Fibroblast of lung (primary cell): ENCODE results near the gene AHCYL2. TPM values are rescaled to one million over a fixed set of nuclear protein-coding genes. Genes with fewer than 3 reads are reported as not detected.

Experiments
- DNase-seq, 2 donors: peaks; one replicate each; pipeline versions ENCODE4 v3.0.0 to v3.0.0-alpha.2; 2010; ENCODE audit warnings: low read depth in 2 of 2
- H2AFZ ChIP-seq: 2 replicates; pipeline ENCODE4 v1.5.1; 2012; ENCODE audit warnings: low read length, control low read depth, inconsistent platforms
- H3K27ac ChIP-seq: 2 replicates; pipeline ENCODE4 v1.5.1; 2011; ENCODE audit warnings: low read length, control low read depth; ENCODE audit not compliant: insufficient read depth
- H3K27me3 ChIP-seq: 2 replicates; pipeline ENCODE4 v1.5.1; 2011; ENCODE audit warnings: mild to moderate bottlenecking, low read length; ENCODE audit not compliant: control insufficient read depth, insufficient read depth
- H3K36me3 ChIP-seq: 2 replicates; pipeline ENCODE4 v1.5.1; 2011; ENCODE audit warnings: low read length; ENCODE audit not compliant: control insufficient read depth, insufficient read depth
- H3K4me1 ChIP-seq: 2 replicates; pipeline ENCODE4 v1.5.1; 2011; ENCODE audit warnings: low read length; ENCODE audit not compliant: control insufficient read depth, insufficient read depth; ENCODE audit errors: extremely low read depth
- H3K4me2 ChIP-seq: 2 replicates; pipeline ENCODE4 v1.5.1; 2011; ENCODE audit warnings: low read length, control low read depth; ENCODE audit not compliant: insufficient read depth; ENCODE audit errors: extremely low read depth
- H3K4me3 ChIP-seq, 4 experiments: fragments of 200-600 bp in 1 of 4; sonication (generic) in 1 of 4; replicated peaks in 1 of 4; 2 replicates each; pipeline ENCODE4 v1.5.1; 2011 to 2016; ENCODE audit warnings: low read length in 4 of 4, low read depth in 3 of 4, mild to moderate bottlenecking in 3 of 4, control low read depth in 2 of 4, inconsistent platforms in 1 of 4, mixed read lengths in 1 of 4; ENCODE audit not compliant: insufficient read depth in 1 of 4; ENCODE audit errors: control extremely low read depth in 1 of 4
- H3K79me2 ChIP-seq: 2 replicates; pipeline ENCODE4 v1.5.1; 2012; ENCODE audit warnings: mild to moderate bottlenecking, low read length, inconsistent platforms; ENCODE audit not compliant: control insufficient read depth, insufficient read depth
- H3K9ac ChIP-seq: 2 replicates; pipeline ENCODE4 v1.5.1; 2011; ENCODE audit warnings: mild to moderate bottlenecking, low read length, control low read depth; ENCODE audit not compliant: insufficient read depth
- H3K9me3 ChIP-seq: 2 replicates; pipeline ENCODE4 v1.5.1; 2012; ENCODE audit warnings: low read depth, low read length; ENCODE audit not compliant: control insufficient read depth, insufficient read depth
- H4K20me1 ChIP-seq: 2 replicates; pipeline ENCODE4 v1.5.1; 2011; ENCODE audit warnings: low read length; ENCODE audit not compliant: control insufficient read depth, insufficient read depth; ENCODE audit errors: extremely low read depth
- EZH2 ChIP-seq: IDR thresholded peaks from 2 replicates; pipeline ENCODE4 v1.5.1; 2012; ENCODE audit warnings: low read length, control low read depth, mild to moderate bottlenecking; ENCODE audit errors: missing control alignments
- polyA plus RNA-seq, 2 donors: library from polyadenylated mRNA; depleted of rRNA in 1 of 2; stranded (reverse) in 1 of 2; unstranded in 1 of 2; fragments of >200 nt; gene quantifications; 2 replicates each; pipeline ENCODE4 v1.2.1, GENCODE V29; 2011 to 2012; ENCODE audit warnings: missing spikeins in 1 of 2
- total RNA-seq: library from RNA; depleted of rRNA; stranded (reverse); fragments of >200 nt; gene quantifications from 2 replicates; pipeline ENCODE4 v1.2.1, GENCODE V29; 2014
- TF ChIP-seq, protein P1 (sequence below), 2 donors: IDR thresholded peaks in 1 of 2; conservative IDR thresholded peaks in 1 of 2; 1 replicate in 1 of 2; 2 replicates in 1 of 2; pipeline ENCODE4 v1.5.1; 2011 to 2012; ENCODE audit warnings: low read length in 2 of 2, control low read depth in 1 of 2, inconsistent platforms in 1 of 2, low read depth in 1 of 2, mild to moderate bottlenecking in 1 of 2

AHCYL2 gene
- total and polyA plus RNA-seq, 2 donors (not counting 1 experiment from before 2014, with no cell fraction given), result 8.7 to 11.9 TPM

DNA sequence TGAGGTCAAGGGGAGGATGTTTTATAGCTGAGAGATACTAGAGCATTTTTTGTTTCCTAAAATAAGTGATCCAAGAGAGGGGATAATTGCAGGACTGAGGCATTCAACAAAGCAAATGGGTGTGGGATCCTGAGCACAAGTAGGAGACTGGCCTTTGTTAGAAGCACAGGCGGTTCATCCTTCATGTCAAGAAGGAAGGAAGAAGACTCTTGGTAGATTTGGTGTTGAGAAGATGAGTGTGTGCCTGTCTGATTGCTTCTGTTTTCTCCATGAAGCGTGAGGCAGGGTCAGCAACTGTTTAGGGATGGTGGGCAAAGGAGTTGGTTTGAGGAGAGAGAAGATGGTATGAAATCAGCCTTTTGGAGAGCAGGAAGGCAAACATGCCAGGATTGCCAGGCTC, 237.0 kb downstream of the AHCYL2 start:
- peaks cover 6% of the 10 kb centered on the region for H3K36me3 ChIP-seq
- H4K20me1 ChIP-seq, result no peaks in the 10 kb centered on the region
- no peaks in the 10 kb centered on the region for H3K4me1 ChIP-seq
- no peak overlapping the region for H3K4me2 ChIP-seq
- H3K79me2 ChIP-seq, result no peaks in the 10 kb centered on the region
- no peak overlapping the region for H2AFZ ChIP-seq
- DNase-seq, result no peak
- H3K27me3 ChIP-seq, result no peaks in the 10 kb centered on the region
- no peak for TF ChIP-seq EZH2
- TF ChIP-seq, protein P1, sequence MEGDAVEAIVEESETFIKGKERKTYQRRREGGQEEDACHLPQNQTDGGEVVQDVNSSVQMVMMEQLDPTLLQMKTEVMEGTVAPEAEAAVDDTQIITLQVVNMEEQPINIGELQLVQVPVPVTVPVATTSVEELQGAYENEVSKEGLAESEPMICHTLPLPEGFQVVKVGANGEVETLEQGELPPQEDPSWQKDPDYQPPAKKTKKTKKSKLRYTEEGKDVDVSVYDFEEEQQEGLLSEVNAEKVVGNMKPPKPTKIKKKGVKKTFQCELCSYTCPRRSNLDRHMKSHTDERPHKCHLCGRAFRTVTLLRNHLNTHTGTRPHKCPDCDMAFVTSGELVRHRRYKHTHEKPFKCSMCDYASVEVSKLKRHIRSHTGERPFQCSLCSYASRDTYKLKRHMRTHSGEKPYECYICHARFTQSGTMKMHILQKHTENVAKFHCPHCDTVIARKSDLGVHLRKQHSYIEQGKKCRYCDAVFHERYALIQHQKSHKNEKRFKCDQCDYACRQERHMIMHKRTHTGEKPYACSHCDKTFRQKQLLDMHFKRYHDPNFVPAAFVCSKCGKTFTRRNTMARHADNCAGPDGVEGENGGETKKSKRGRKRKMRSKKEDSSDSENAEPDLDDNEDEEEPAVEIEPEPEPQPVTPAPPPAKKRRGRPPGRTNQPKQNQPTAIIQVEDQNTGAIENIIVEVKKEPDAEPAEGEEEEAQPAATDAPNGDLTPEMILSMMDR (conservative IDR thresholded peaks at IDR 0.05 in 1 of 2, IDR thresholded peaks at IDR 0.05 in 1 of 2; ENCODE audit: low read depth in 1 of 2, low read length in 2 of 2), result no peak
- no peak overlapping the region for H3K27ac ChIP-seq
- H3K9me3 ChIP-seq, result no peaks in the 10 kb centered on the region
- no peak overlapping the region for H3K4me3 ChIP-seq
- H3K9ac ChIP-seq, result no peak overlapping the region

DNA sequence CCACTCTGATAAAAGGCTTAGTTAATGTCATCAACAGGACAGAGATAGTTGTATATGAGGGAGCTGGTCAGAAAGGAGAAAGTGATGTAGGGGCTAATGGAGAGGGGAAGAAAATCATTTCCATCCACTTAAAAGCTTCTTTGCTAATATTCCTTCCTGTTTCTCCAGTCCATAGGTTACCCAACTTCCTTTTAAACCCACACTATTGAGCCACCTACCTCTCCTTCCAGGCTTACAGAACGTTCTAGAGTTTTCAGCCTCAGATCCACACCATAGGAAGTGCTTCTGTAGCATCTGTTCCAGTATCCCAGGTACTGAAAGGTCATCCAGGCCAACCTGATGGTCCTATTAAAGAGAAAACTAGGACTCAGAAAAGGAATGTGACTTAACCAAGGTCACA, 237.6 kb downstream of the AHCYL2 start:
- Histone ChIP-seq H3K79me2 (no peaks in the 10 kb centered on the region), H3K27ac (no peak overlapping the region), H4K20me1 (no peaks in the 10 kb centered on the region), H3K9ac (no peak overlapping the region), H3K9me3 (no peaks in the 10 kb centered on the region), H3K4me3 (no peak overlapping the region), H3K4me1 (no peaks in the 10 kb centered on the region), H3K36me3 (peaks cover 6% of the 10 kb centered on the region), H3K4me2 (no peak overlapping the region), H2AFZ (no peak overlapping the region), H3K27me3 (no peaks in the 10 kb centered on the region)
- TF ChIP-seq, protein P1 (conservative IDR thresholded peaks at IDR 0.05 in 1 of 2, IDR thresholded peaks at IDR 0.05 in 1 of 2; ENCODE audit: low read depth in 1 of 2, low read length in 2 of 2), result no peak
- no peak for TF ChIP-seq EZH2
- DNase-seq, result no peak

DNA sequence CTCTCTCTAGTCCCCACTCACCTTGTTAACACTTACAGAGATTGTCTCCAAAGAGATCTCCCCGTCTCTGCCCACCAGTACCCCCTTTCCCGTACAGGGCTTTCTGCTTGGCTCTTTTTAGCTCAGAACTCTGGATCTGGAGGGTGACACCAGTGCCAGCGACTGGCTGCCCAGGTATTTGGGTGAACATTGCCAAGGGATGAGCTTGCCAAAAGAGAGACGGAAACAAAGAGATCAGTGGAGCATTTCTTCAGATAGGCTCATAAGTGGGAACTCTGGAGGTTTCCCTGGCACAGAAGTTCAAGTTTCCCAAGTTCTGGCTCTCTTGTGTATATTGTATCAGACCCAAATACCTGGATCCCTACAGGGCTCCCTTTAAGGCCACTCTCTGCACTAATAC, 239.4 kb downstream of the AHCYL2 start:
- H3K79me2 ChIP-seq, result no peaks in the 10 kb centered on the region
- no peak for DNase-seq
- no peak overlapping the region for H3K4me3 ChIP-seq
- H3K27me3 ChIP-seq, result no peaks in the 10 kb centered on the region
- peaks cover 4% of the 10 kb centered on the region for H3K36me3 ChIP-seq
- H3K4me2 ChIP-seq, result no peak overlapping the region
- H3K9me3 ChIP-seq, result no peaks in the 10 kb centered on the region
- TF ChIP-seq EZH2, result no peak
- TF ChIP-seq, protein P1 (conservative IDR thresholded peaks at IDR 0.05 in 1 of 2, IDR thresholded peaks at IDR 0.05 in 1 of 2; ENCODE audit: low read depth in 1 of 2, low read length in 2 of 2), result no peak
- H4K20me1 ChIP-seq, result no peaks in the 10 kb centered on the region
- H3K9ac ChIP-seq, result no peak overlapping the region
- no peaks in the 10 kb centered on the region for H3K4me1 ChIP-seq
- no peak overlapping the region for H2AFZ ChIP-seq
- no peak overlapping the region for H3K27ac ChIP-seq
